Neural cell (in vitro differentiated cells): ENCODE measurements around the gene WDR35. TPM values are rescaled to one million over a fixed set of nuclear protein-coding genes. Genes with fewer than 3 reads are reported as not detected.

Experiments
- H2AFZ ChIP-seq: fragments of 200-600, 300-800 bp; sonication (generic), shearing (Covaris generic); 2 replicates; pipeline ENCODE4 v1.6.0; 2014; ENCODE audit warnings: low read depth, mild to moderate bottlenecking, antibody characterized with exemption, low read length, moderate library complexity
- H3F3A ChIP-seq: fragments of 200-600 bp; shearing (Covaris generic); 2 replicates; pipeline ENCODE4 v1.6.1; 2016; ENCODE audit warnings: mild to moderate bottlenecking, moderate library complexity, mixed read lengths, antibody characterized with exemption, low read length; ENCODE audit not compliant: insufficient read depth, poor library complexity, severe bottlenecking
- H3K27ac ChIP-seq: fragments of 200-600, 300-800 bp; sonication (generic), shearing (Covaris generic); 2 replicates; pipeline ENCODE4 v1.5.1; 2014; ENCODE audit warnings: mild to moderate bottlenecking, low read length, moderate library complexity
- H3K27me3 ChIP-seq: fragments of 300-800, 200-600 bp; sonication (generic), shearing (Covaris generic); 2 replicates; pipeline ENCODE4 v1.6.0; 2014; ENCODE audit warnings: mild to moderate bottlenecking, low read depth, low read length, moderate library complexity; ENCODE audit not compliant: insufficient read depth
- H3K36me3 ChIP-seq: fragments of 300-800, 200-600 bp; sonication (generic), shearing (Covaris generic); 2 replicates; pipeline ENCODE4 v1.5.1; 2014; ENCODE audit warnings: mild to moderate bottlenecking, antibody characterized with exemption, low read length, moderate library complexity; ENCODE audit not compliant: insufficient read depth
- H3K4me2 ChIP-seq: fragments of 300-800, 200-600 bp; sonication (generic), shearing (Covaris generic); 2 replicates; pipeline ENCODE4 v1.6.0; 2014; ENCODE audit warnings: mild to moderate bottlenecking, low read length
- H3K4me3 ChIP-seq: fragments of 300-800, 200-600 bp; sonication (generic), shearing (Covaris generic); 2 replicates; pipeline ENCODE4 v1.5.1; 2014; ENCODE audit warnings: mild to moderate bottlenecking, low read length, moderate library complexity
- H3K79me2 ChIP-seq: fragments of 200-600 bp; shearing (Covaris generic); replicated peaks from 2 replicates; pipeline ENCODE4 v1.6.0; 2014; ENCODE audit warnings: mild to moderate bottlenecking, low read length, moderate library complexity; ENCODE audit not compliant: insufficient read depth
- H3K9ac ChIP-seq: fragments of 300-800, 200-600 bp; sonication (generic), shearing (Covaris generic); 2 replicates; pipeline ENCODE4 v1.6.1; 2016; ENCODE audit warnings: mild to moderate bottlenecking, low read length, mixed read lengths
- H3K9me2 ChIP-seq: fragments of 200-600 bp; shearing (Covaris generic); 2 replicates; pipeline ENCODE4 v1.6.1; 2016; ENCODE audit warnings: mild to moderate bottlenecking, low read length, mixed read lengths; ENCODE audit not compliant: insufficient read depth
- H3K9me3 ChIP-seq: fragments of 200-600, 300-800 bp; sonication (generic), shearing (Covaris generic); 2 replicates; pipeline ENCODE4 v1.6.1; 2016; ENCODE audit warnings: mild to moderate bottlenecking, mixed run types, low read length, moderate library complexity, mixed read lengths
- H4K20me1 ChIP-seq: fragments of 200-600 bp; shearing (Covaris generic); 2 replicates; pipeline ENCODE4 v1.6.1; 2016; ENCODE audit warnings: mild to moderate bottlenecking, mixed run types; ENCODE audit not compliant: insufficient read depth
- EP300 ChIP-seq: fragments of 450-650 bp; conservative IDR thresholded peaks from 2 replicates; pipeline ENCODE4 v1.6.1; 2014; ENCODE audit warnings: antibody characterized with exemption, mild to moderate bottlenecking, moderate library complexity; ENCODE audit not compliant: poor library complexity, severe bottlenecking
- EZH2 ChIP-seq: fragments of 200-600, 300-800 bp; shearing (Covaris generic), sonication (generic); IDR thresholded peaks from 2 replicates; pipeline ENCODE4 v1.6.1; 2014; ENCODE audit warnings: antibody characterized with exemption, low read length, borderline replicate concordance, mild to moderate bottlenecking; ENCODE audit not compliant: insufficient read depth, poor library complexity, severe bottlenecking
- MXI1 ChIP-seq: fragments of 450-650 bp; conservative IDR thresholded peaks from 2 replicates; pipeline ENCODE4 v1.6.1; 2014; ENCODE audit warnings: antibody characterized with exemption, mild to moderate bottlenecking; ENCODE audit not compliant: poor library complexity, severe bottlenecking
- POLR2AphosphoS5 ChIP-seq: IDR thresholded peaks from 2 replicates; pipeline ENCODE4 v1.6.1; 2012
- RAD21 ChIP-seq: fragments of 450-650 bp; conservative IDR thresholded peaks from 2 replicates; pipeline ENCODE4 v1.6.1; 2014; ENCODE audit warnings: antibody characterized with exemption, mild to moderate bottlenecking, moderate library complexity
- SMC3 ChIP-seq: fragments of 450-650 bp; conservative IDR thresholded peaks from 2 replicates; pipeline ENCODE4 v1.6.1; 2014; ENCODE audit warnings: antibody characterized with exemption, mild to moderate bottlenecking, moderate library complexity; ENCODE audit not compliant: poor library complexity
- TAF1 ChIP-seq: IDR thresholded peaks from 2 replicates; pipeline ENCODE4 v1.6.1; 2012; ENCODE audit warnings: low read depth
- polyA plus RNA-seq: library from polyadenylated mRNA; depleted of rRNA; stranded (reverse); fragments of >200 nt; gene quantifications from 2 replicates; pipeline ENCODE4 v1.2.3, GENCODE V29; 2014
- TF ChIP-seq, protein P1 (sequence below): IDR thresholded peaks from 2 replicates; pipeline ENCODE4 v1.6.1; 2012; ENCODE audit warnings: borderline replicate concordance
- TF ChIP-seq, protein P2 (sequence below): fragments of 450-650 bp; IDR thresholded peaks from 2 replicates; pipeline ENCODE4 v1.5.1; 2014; ENCODE audit warnings: antibody characterized with exemption, mild to moderate bottlenecking, moderate library complexity; ENCODE audit not compliant: poor library complexity, severe bottlenecking

WDR35 gene
- polyA plus RNA-seq, 1 donor from 2014 or later: 14.2 TPM

- Histone ChIP-seq H3K79me2 (no peaks in the 10 kb centered on the region), H3K9me3 (no peaks in the 10 kb centered on the region), H2AFZ (no peak overlapping the region), H3K9me2 (no peaks in the 10 kb centered on the region), H3K27me3 (peaks cover 8% of the 10 kb centered on the region), H3K4me3 (no peak overlapping the region), H3K36me3 (no peaks in the 10 kb centered on the region), H3K27ac (no peak overlapping the region), H4K20me1 (no peaks in the 10 kb centered on the region), H3K4me2 (no peak overlapping the region), H3K9ac (no peak overlapping the region), H3F3A (no peaks in the 10 kb centered on the region)
- TF ChIP-seq TAF1 (no peak), MXI1 (no peak), SMC3 (no peak), EZH2 (no peak), RAD21 (no peak), EP300 (no peak), POLR2AphosphoS5 (no peak)
- TF ChIP-seq, protein P1, sequence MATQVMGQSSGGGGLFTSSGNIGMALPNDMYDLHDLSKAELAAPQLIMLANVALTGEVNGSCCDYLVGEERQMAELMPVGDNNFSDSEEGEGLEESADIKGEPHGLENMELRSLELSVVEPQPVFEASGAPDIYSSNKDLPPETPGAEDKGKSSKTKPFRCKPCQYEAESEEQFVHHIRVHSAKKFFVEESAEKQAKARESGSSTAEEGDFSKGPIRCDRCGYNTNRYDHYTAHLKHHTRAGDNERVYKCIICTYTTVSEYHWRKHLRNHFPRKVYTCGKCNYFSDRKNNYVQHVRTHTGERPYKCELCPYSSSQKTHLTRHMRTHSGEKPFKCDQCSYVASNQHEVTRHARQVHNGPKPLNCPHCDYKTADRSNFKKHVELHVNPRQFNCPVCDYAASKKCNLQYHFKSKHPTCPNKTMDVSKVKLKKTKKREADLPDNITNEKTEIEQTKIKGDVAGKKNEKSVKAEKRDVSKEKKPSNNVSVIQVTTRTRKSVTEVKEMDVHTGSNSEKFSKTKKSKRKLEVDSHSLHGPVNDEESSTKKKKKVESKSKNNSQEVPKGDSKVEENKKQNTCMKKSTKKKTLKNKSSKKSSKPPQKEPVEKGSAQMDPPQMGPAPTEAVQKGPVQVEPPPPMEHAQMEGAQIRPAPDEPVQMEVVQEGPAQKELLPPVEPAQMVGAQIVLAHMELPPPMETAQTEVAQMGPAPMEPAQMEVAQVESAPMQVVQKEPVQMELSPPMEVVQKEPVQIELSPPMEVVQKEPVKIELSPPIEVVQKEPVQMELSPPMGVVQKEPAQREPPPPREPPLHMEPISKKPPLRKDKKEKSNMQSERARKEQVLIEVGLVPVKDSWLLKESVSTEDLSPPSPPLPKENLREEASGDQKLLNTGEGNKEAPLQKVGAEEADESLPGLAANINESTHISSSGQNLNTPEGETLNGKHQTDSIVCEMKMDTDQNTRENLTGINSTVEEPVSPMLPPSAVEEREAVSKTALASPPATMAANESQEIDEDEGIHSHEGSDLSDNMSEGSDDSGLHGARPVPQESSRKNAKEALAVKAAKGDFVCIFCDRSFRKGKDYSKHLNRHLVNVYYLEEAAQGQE: no peak
- TF ChIP-seq, protein P2, sequence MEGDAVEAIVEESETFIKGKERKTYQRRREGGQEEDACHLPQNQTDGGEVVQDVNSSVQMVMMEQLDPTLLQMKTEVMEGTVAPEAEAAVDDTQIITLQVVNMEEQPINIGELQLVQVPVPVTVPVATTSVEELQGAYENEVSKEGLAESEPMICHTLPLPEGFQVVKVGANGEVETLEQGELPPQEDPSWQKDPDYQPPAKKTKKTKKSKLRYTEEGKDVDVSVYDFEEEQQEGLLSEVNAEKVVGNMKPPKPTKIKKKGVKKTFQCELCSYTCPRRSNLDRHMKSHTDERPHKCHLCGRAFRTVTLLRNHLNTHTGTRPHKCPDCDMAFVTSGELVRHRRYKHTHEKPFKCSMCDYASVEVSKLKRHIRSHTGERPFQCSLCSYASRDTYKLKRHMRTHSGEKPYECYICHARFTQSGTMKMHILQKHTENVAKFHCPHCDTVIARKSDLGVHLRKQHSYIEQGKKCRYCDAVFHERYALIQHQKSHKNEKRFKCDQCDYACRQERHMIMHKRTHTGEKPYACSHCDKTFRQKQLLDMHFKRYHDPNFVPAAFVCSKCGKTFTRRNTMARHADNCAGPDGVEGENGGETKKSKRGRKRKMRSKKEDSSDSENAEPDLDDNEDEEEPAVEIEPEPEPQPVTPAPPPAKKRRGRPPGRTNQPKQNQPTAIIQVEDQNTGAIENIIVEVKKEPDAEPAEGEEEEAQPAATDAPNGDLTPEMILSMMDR: no peak
Observed at GRCh38 chr2:19866771-19867170, 123.1 kb downstream of the WDR35 start.

DNA sequence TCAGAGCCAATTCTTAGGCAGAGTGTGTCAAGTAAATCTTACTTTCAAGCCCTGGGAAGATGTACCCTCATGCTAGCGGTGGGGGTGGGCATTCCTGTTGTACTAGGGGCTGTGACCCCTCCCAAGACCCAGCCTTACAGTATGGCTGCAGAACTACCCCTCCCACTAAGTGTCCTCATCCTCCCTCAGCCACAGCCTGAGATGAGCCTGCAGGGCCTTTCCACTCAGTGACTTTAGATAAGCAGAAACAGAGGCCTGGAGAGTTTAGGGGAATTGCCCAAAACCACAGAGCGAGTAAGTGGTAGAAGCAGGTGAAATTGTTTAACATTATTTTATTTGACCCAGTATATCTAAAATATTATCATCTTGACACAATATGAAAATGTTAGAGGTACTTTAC, 124.8 kb downstream of the WDR35 start:
- Histone ChIP-seq H3K9me3 (no peaks in the 10 kb centered on the region), H3K79me2 (no peaks in the 10 kb centered on the region), H3K9ac (no peak overlapping the region), H2AFZ (no peak overlapping the region), H3K4me2 (no peak overlapping the region), H3F3A (no peaks in the 10 kb centered on the region), H3K27ac (no peak overlapping the region), H3K4me3 (no peak overlapping the region), H3K9me2 (no peaks in the 10 kb centered on the region), H3K27me3 (peaks cover 8% of the 10 kb centered on the region), H3K36me3 (no peaks in the 10 kb centered on the region), H4K20me1 (no peaks in the 10 kb centered on the region)
- TF ChIP-seq RAD21: no peak
- TF ChIP-seq, protein P1: no peak
- TF ChIP-seq TAF1: no peak
- no peak for TF ChIP-seq POLR2AphosphoS5
- TF ChIP-seq MXI1: no peak
- TF ChIP-seq, protein P2: no peak
- no peak for TF ChIP-seq SMC3
- no peak for TF ChIP-seq EZH2
- TF ChIP-seq EP300: no peak
